GM21619 (cell line): Measurements from ENCODE around the gene SLC7A11.
"Not testable (repeated sequence)": the region's sequence is repeated elsewhere in the genome, so short reads cannot be mapped to it uniquely, and the experiment has no call there.

Experiments
- ATAC-seq: cut with Tn5 transposase; IDR thresholded peaks from one replicate; pipeline ENCODE4 v1.9.1; 2021; ENCODE audit not compliant: unreplicated experiment

The SLC7A11 gene

GRCh38 chr4:138210576-138210975 is 31.6 kb downstream of the SLC7A11 start:
- ATAC-seq = not testable (repeated sequence)

GRCh38 chr4:138209094-138209493 is 33.1 kb downstream of the SLC7A11 start:
- no peak for ATAC-seq

GRCh38 chr4:138205531-138206233 is 36.5 kb downstream of the SLC7A11 start:
- ATAC-seq = no peak

GRCh38 chr4:138204507-138204906 is 37.6 kb downstream of the SLC7A11 start:
- ATAC-seq = no peak

GRCh38 chr4:138202686-138203085 is 39.5 kb downstream of the SLC7A11 start:
- no peak for ATAC-seq

GRCh38 chr4:138200236-138200590 is 41.9 kb downstream of the SLC7A11 start:
- ATAC-seq = peak; percentile 42

GRCh38 chr4:138199568-138200235 is 42.4 kb downstream of the SLC7A11 start:
- ATAC-seq = peak; percentile 54

GRCh38 chr4:138196153-138196552 is 46.0 kb downstream of the SLC7A11 start:
- ATAC-seq = no peak

- ATAC-seq = no peak
These were observed 48.2 kb downstream of the SLC7A11 start for GRCh38 chr4:138193963-138194362.

- no peak for ATAC-seq
These were observed 50.0 kb downstream of the SLC7A11 start for GRCh38 chr4:138192113-138192512.

GRCh38 chr4:138190452-138190858 is 51.7 kb downstream of the SLC7A11 start:
- peak; percentile 98 for ATAC-seq

GRCh38 chr4:138189206-138189605 is 52.9 kb downstream of the SLC7A11 start:
- no peak for ATAC-seq

- no peak for ATAC-seq
These were observed 53.6 kb downstream of the SLC7A11 start for GRCh38 chr4:138188406-138189084.

- ATAC-seq = no peak
These were observed 56.1 kb downstream of the SLC7A11 start for GRCh38 chr4:138185859-138186645.

- no peak for ATAC-seq
These were observed 57.3 kb downstream of the SLC7A11 start for GRCh38 chr4:138184886-138185285.

GRCh38 chr4:138182838-138183426 is 59.2 kb downstream of the SLC7A11 start:
- ATAC-seq = peak; percentile 45

- ATAC-seq = no peak
These were observed 60.9 kb downstream of the SLC7A11 start for GRCh38 chr4:138181287-138181686.

- ATAC-seq = no peak
These were observed 63.6 kb downstream of the SLC7A11 start for GRCh38 chr4:138178566-138178965.

- ATAC-seq = no peak
These were observed 64.7 kb downstream of the SLC7A11 start for GRCh38 chr4:138177278-138177968.
